GM19099 (cell line): Measurements from ENCODE around the gene TOM1.

Source experiments
- POLR2A ChIP-seq: IDR thresholded peaks from 3 replicates; pipeline ENCODE4 v1.6.1; 2011; ENCODE audit warnings: low read depth; ENCODE audit not compliant: insufficient read length; ENCODE audit errors: extremely low read depth

The TOM1 gene

DNA sequence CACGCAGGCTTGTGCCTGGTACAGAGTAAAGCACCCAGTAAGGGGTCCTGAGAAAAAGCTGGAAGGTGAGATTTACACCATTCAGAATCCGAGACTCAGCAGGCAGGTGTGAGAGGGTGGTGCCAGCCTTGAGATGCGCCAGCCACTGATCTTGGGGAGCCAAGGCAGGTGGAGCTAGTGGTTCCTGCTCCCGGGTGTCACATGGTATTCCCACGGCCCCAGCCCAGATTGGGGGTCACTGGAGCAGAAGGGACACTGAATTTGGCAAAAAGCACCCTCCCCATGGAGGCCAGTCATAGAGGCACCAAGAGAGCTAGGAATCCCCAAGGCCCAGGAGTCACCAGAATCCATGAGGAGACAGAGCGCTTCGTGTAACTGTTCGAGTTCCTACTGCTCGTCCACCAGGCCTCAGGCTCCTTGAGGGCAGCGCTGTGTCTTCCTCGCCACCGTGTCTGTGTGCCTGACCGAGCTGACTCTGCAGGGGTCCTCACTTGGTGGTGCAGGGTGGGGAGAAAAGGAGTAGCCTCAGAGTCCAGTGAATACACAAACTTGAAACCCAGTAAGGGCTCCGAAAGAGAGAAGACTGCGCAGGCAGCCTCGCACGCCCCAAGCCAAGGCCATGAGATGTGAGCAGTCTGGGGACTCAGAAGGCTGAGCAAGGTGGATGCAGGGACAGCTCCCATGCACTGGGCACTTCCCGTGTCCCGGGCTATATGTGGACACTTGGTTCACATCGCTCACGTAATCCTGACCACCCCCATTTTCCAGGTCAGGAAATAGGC is 28.2 kb downstream of the TOM1 start:
- no peak for TF ChIP-seq POLR2A

DNA sequence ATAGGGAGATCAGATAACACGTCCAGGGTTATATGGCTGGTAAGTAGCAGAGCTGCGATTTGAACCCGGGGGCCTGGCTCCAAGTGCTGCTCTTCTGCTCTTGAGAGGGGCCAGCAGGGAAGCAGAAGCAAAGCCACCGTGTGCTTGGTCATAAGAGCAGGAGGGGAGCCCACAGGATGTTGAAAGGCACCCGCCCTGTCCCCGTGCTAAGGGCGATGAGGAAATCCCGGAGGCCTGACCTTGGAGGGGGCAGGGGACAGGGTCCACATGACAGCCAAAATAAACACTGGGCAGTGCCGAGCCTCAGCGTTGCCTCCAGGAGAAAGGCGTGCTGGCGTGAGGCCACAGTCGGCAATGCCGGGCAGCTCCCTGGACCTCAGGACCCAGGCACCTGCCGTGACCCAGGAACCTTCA is 28.8 kb downstream of the TOM1 start:
- TF ChIP-seq POLR2A = no peak

- no peak for TF ChIP-seq POLR2A
These were observed 29.6 kb downstream of the TOM1 start for GRCh38 chr22:35329114-35329847.

- TF ChIP-seq POLR2A = no peak
These were observed 30.7 kb downstream of the TOM1 start for GRCh38 chr22:35330258-35330861.

GRCh38 chr22:35332278-35332677 is 32.6 kb downstream of the TOM1 start:
- no peak for TF ChIP-seq POLR2A

DNA sequence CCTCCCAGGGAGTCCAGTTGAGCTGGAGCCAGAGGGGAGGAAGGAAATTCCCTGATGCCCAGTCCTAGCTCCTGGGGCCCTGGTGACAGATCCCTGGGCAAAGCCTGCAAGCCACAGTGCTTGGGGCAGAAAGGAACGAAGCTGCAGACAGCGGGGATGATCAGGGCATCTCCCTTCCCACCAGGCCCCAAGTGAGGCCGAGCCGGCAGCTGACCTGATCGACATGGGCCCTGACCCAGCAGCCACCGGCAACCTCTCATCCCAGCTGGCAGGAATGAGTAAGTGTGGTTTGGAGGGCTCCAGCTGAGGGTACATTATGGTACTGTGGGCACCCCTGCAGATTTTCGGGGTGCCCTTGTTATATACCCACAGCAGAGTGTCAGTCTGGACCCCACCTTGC is 33.5 kb downstream of the TOM1 start:
- TF ChIP-seq POLR2A = no peak

DNA sequence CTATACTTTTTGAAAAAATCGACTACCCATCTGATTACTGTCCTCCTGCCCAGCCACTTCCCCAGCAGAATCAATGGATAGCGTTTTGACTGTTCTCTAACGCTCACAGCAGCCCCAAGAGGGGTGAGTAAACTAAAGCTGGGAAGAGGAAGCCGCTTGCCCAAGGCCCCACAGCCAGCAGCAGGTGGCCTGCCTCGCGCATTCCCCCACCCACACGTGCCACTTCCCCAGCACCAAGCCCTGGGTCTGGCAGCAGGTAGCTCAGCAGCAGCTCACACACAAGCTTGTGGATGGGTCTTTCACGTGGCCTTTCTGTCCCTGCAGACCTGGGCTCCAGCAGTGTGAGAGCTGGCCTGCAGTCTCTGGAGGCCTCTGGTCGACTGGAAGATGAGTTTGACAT is 34.3 kb downstream of the TOM1 start:
- no peak for TF ChIP-seq POLR2A

- no peak for TF ChIP-seq POLR2A
These were observed 35.8 kb downstream of the TOM1 start for GRCh38 chr22:35335468-35335867.

- TF ChIP-seq POLR2A = no peak
These were observed 36.5 kb downstream of the TOM1 start for GRCh38 chr22:35335936-35336781.

GRCh38 chr22:35337932-35338331 is 38.2 kb downstream of the TOM1 start:
- TF ChIP-seq POLR2A = no peak

DNA sequence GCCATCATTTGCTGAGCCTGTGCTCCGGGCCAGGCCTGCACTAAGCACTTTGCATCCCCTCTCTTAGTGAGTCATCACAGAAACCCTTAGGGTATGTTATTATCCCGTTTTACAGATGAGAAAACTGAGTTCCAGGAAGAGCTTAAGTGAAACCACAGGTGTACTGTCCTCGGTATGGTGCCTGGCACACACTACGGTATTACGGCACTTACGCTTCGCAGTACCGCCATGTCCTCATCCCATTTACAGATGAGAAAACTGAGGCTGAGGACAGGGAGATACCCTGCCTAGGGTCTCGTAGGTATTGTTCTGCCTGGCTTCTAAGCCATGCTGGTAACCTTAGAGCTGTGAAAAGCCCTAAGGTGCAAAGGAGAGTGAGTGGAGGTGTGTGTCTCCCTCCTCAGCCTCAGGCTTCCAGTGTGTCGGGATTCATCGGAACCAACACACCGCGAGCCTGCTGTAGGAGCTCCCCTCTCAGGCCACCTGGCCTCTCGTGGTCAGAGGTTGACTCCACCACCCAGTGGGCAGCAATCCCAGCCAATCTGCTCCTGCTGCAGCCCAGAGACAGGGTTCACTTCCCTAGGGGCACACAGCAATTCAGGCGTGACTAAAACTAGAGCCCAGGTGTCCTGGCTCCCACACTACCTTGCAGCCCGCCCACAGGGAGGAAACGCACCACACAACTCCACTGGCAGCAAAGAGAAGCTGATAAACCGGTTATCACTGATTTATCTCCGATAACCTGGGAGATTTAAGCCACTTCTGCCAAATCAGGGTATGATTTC is 41.6 kb downstream of the TOM1 start:
- no peak for TF ChIP-seq POLR2A

DNA sequence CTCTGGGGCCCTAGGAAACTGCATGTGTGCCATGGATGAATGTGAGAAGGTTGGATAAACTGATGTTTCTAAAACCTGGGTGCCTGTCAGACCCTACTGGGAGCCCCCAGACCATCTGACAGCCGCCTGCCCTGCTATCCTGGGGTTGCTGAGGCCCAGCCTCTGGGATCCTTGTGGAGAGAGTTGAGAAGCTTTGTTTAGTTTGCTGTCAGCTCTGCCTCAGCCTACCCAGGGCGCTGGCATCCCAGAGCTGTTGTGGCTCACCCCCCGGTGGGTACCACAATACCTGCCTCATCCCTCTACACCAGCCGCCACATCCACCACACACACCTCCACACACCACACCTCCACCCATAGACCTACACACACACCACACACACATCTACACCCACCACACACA is 42.7 kb downstream of the TOM1 start:
- no peak for TF ChIP-seq POLR2A

- TF ChIP-seq POLR2A = no peak
These were observed 44.2 kb downstream of the TOM1 start for GRCh38 chr22:35343664-35344550.
